Thymus (tissue), 11 donors: ENCODE data around the gene MS4A13. TPM values are rescaled to one million over a fixed set of nuclear protein-coding genes. Genes with fewer than 3 reads are reported as not detected.
"Not testable (repeated sequence)": the region's sequence is repeated elsewhere in the genome, so short reads cannot be mapped to it uniquely, and the experiment has no call there.

Experiments used
- DNase-seq, 9 donors: peaks; one replicate each; pipeline ENCODE4 v3.0.0-alpha.2; 2013; ENCODE audit warnings: low spot score in 9 of 9, low read depth in 6 of 9, missing footprints in 1 of 9
- H3K27ac ChIP-seq, 2 donors: one replicate each; pipeline ENCODE4 v1.5.1; 2013; ENCODE audit warnings: control low read depth in 1 of 2, low read depth in 1 of 2, low read length in 1 of 2, mild to moderate bottlenecking in 1 of 2, moderate library complexity in 1 of 2
- H3K27me3 ChIP-seq, 2 donors: one replicate each; pipeline ENCODE4 v1.5.1; 2013; ENCODE audit warnings: low read length in 1 of 2; ENCODE audit not compliant: control insufficient read depth in 2 of 2, insufficient read depth in 1 of 2
- H3K36me3 ChIP-seq, 2 donors: one replicate each; pipeline ENCODE4 v1.5.1; 2013; ENCODE audit warnings: low read length in 1 of 2, mild to moderate bottlenecking in 1 of 2, moderate library complexity in 1 of 2; ENCODE audit not compliant: control insufficient read depth in 2 of 2, insufficient read depth in 2 of 2
- H3K4me1 ChIP-seq, 2 donors: one replicate each; pipeline ENCODE4 v1.5.1; 2013; ENCODE audit warnings: low read length in 2 of 2; ENCODE audit not compliant: control insufficient read depth in 2 of 2, insufficient read depth in 2 of 2
- H3K4me3 ChIP-seq, 2 donors: one replicate each; pipeline ENCODE4 v1.5.1; 2013; ENCODE audit warnings: low read length in 2 of 2, control low read depth in 1 of 2, mild to moderate bottlenecking in 1 of 2
- H3K9me3 ChIP-seq, 2 donors: one replicate each; pipeline ENCODE4 v1.5.1; 2013; ENCODE audit warnings: low read length in 1 of 2, mild to moderate bottlenecking in 1 of 2; ENCODE audit not compliant: control insufficient read depth in 2 of 2, insufficient read depth in 1 of 2
- WGBS: extraction: QIAGEN DNeasy Blood & Tissue Kit; methylation state at CpG from one replicate; pipeline ENCODE4 v1.1.7; 2013; 5-methylcytosine and 5-hydroxymethylcytosine counted together
- polyA plus RNA-seq: library from polyadenylated mRNA; stranded (reverse); fragments of 200-250 nt; gene quantifications from one replicate; pipeline ENCODE4 v1.2.3, GENCODE V29; 2013
- total RNA-seq: library from RNA; stranded (reverse); fragments of 120-200 nt; gene quantifications from one replicate; pipeline ENCODE4 v1.2.4, GENCODE V29; 2013
- donor health status: healthy.

MS4A13 gene
- total and polyA plus RNA-seq, 2 donors: not detected

DNA sequence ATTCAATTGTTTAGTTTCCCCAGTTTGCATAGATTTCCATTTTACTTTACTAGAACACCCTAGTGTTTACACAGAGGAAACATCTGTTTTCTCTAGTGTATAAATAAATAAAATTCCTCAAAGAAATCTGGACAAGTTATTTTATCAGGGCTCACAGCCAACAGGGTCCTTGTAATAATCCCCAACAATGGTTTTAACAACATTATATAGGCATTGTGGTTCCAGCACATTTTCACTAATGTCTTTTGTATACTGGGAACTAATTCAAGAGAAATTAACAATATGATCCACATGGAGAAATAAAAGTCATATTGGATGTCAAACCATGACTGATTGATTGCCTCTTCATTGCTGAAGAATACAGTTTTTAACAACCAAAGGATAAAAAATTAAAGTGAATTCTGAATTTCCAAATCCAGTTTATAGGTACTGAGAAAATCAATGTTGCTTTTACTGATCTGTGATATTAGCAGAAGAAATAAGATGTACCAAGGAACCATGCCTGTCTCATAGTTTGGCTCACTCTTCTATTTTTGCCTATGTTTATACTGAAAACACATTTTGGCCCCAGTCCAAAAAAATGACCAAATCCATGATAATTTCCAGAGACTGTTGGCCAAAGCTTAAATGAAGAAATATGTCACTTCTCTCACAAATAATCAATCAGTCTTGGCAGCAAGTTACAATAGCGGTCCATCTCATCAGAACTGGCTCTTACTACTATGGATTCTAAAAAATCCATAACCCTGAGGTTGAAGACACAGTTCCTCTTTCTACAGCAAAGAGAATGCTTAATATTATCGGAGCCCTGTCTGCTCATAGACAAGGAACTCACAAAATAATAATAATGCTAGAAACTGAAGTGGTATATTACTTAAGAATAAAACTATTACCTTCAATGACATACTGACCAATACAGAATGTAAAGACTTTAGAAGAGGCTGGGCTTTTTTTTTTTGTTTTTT is 1.4 kb upstream of the MS4A13 start:
- no peaks in the 10 kb centered on the region for H3K9me3 ChIP-seq
- H3K27me3 ChIP-seq: no peaks in the 10 kb centered on the region
- no peak for DNase-seq
- WGBS: 69% methylated on average over 2 of the region's 2 CpGs
- H3K36me3 ChIP-seq: no peaks in the 10 kb centered on the region
- H3K4me1 ChIP-seq: no peaks in the 10 kb centered on the region
- H3K27ac ChIP-seq: no peak overlapping the region
- H3K4me3 ChIP-seq: no peak overlapping the region

DNA sequence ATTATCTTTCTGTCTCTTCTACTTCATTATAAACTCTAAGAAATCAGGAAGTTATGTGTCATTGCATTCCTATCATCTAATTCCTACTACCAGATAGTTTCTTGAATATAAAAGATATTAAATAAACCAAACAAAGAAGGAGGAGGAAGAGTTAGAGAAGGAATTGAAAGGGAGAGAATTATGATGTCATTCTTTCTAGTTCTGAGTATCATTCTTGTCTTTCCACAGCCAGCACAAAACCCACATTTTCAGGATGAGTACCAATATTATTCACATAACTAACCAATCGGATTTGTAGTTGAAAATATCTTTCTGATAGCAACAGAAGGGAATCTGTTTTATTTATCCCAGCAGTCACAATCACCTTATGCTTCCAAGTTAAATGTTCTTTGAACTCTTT is 13.3 kb downstream of the MS4A13 start:
- DNase-seq: no peak
- H3K4me1 ChIP-seq: no peaks in the 10 kb centered on the region
- H3K4me3 ChIP-seq: no peak overlapping the region
- no peaks in the 10 kb centered on the region for H3K36me3 ChIP-seq
- no peak overlapping the region for H3K27ac ChIP-seq
- no peaks in the 10 kb centered on the region for H3K9me3 ChIP-seq
- no peaks in the 10 kb centered on the region for H3K27me3 ChIP-seq
- 91% methylated on average over 1 of the region's 1 CpG for WGBS

DNA sequence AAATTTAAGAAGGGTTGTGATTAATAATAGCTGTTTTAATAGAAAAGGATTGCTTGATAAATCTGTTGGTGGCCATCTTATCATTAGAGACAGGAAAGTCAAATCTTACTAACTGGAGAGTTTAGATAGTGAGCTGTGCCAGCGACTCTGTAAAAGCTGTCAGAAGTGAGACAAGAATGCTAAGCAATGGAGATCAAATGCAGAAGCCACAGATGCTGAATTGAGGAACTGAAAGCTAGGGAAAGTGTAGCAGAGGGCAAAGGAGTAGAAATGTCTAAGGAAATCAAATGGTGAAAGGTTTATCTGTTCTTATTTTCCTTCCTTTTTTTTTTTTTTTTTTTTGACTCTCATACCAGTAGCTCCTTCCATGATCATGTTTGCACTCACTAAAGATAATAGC is 13.7 kb downstream of the MS4A13 start:
- H3K27ac ChIP-seq: no peak overlapping the region
- H3K4me1 ChIP-seq: no peaks in the 10 kb centered on the region
- no peaks in the 10 kb centered on the region for H3K27me3 ChIP-seq
- H3K4me3 ChIP-seq: no peak overlapping the region
- WGBS: 3% methylated on average over 1 of the region's 1 CpG
- no peaks in the 10 kb centered on the region for H3K36me3 ChIP-seq
- H3K9me3 ChIP-seq: no peaks in the 10 kb centered on the region
- peak in 1 of 9 donors; percentile 9 for DNase-seq

DNA sequence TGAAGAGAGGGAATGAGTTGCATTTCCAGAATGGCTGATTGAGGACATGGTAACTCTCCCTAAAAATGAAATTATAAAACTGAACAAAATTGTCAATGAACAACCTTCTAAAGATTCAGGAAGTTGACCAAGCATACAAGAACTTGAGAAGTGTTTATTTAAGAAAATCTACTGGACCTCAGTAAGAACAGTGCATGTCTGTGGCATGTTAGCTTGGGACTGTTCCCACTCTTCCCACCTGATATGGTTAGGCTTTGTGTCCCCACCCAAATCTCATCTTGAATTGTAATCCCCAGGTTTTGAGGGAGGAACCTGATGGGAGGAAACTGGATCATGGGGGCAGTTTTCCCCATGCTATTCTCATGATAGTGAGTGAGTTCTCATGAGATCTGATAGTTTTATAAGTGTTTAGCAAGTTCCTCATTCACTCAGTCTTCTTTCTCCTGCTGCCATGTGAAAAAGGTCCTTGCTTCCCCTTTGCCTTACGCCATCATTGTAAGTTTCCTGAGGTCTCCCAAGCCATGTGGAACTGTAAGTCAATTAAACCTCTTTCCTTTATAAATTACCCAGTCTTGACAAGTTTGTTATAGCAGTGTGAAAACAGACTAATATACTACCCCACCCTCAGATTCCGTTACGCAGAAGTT is 15.4 kb downstream of the MS4A13 start:
- Histone ChIP-seq H3K4me1 (no peaks in the 10 kb centered on the region), H3K4me3 (no peak overlapping the region), H3K27ac (no peak overlapping the region), H3K27me3 (no peaks in the 10 kb centered on the region), H3K9me3 (no peaks in the 10 kb centered on the region), H3K36me3 (no peaks in the 10 kb centered on the region)
- WGBS: 98% methylated on average over 3 of the region's 3 CpGs
- DNase-seq: no peak

DNA sequence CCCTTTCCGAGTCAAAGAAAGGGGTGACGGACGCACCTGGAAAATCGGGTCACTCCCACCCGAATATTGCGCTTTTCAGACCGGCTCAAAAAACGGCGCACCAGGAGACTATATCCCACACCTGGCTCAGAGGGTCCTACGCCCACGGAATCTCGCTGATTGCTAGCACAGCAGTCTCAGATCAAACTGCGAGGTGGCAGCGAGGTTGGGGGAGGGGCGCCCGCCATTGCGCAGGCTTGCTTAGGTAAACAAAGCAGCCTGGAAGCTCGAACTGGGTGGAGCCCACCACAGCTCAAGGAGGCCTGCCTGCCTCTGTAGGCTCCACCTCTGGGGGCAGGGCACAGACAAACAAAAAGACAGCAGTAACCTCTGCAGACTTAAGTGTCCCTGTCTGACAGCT is 17.2 kb downstream of the MS4A13 start:
- not testable (repeated sequence) for H3K27me3 ChIP-seq, H3K9me3 ChIP-seq, H3K4me1 ChIP-seq, H3K27ac ChIP-seq, H3K4me3 ChIP-seq, DNase-seq, H3K36me3 ChIP-seq
- WGBS: 92% methylated on average over 18 of the region's 18 CpGs

DNA sequence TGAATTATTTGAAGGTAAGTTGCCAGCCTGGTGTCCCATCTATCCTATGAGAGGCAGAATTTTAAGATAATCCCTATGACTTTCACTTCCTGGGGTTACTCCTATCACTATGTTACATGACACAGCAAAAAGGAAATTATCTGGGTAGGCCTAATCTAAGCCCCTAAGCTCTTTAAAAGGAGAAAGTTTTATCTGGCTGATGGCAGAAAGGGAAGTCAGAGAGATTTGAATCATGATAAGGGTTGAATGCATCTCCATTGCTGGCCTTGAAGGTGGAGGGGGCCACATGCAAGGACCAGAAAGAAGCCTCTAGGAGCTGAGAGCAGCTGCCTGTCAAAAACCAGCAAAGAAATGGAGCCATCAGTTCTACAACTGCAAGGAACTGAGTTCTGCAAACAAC is 23.4 kb downstream of the MS4A13 start:
- H3K4me1 ChIP-seq, H3K27ac ChIP-seq, H3K9me3 ChIP-seq, H3K36me3 ChIP-seq, DNase-seq, H3K4me3 ChIP-seq, H3K27me3 ChIP-seq: not testable (repeated sequence)

DNA sequence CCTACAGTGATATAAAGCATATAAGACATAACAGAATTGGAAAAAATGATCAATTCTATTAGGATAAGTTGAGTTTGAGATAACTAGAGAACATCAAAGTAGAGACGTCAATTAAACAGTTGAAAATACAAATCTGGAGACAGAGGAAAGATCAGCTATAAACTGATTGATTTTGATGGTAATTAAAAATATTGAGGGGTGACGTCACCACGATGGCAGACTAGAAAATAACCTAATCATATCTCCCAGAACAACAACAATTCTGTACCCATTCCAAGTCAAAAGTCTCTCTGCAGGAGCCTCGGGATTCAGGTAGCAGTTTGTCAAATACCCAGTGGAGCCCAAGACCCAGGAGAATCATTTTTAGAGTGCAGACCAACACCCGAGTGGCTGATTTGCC is 28.9 kb downstream of the MS4A13 start:
- Histone ChIP-seq H3K27ac (no peak overlapping the region), H3K4me1 (no peaks in the 10 kb centered on the region), H3K36me3 (no peaks in the 10 kb centered on the region), H3K9me3 (no peaks in the 10 kb centered on the region), H3K4me3 (no peak overlapping the region), H3K27me3 (no peaks in the 10 kb centered on the region)
- no peak for DNase-seq
- WGBS: 96% methylated on average over 5 of the region's 5 CpGs

DNA sequence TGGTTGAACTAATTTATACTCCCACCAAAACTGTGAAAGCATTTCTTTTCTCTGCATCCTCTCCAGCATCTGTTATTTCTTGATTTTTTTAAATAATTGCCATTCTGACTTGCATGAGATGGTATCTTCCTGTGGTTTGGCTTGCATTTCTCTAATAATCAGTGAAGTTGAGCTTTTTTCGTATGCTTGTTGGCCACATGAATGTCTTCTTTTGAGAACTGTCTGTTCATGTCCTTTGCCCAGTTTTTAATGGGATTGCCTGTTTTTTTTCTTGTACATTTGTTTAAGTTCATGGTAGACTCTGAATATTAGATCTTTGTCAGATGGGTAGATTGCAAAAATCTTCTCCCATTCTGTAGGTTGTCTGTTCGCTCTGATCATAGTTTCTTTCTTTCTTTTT is 46.1 kb downstream of the MS4A13 start:
- Histone ChIP-seq H3K9me3 (no peaks in the 10 kb centered on the region), H3K27ac (no peak overlapping the region), H3K4me3 (no peak overlapping the region), H3K4me1 (no peaks in the 10 kb centered on the region), H3K27me3 (no peaks in the 10 kb centered on the region), H3K36me3 (no peaks in the 10 kb centered on the region)
- 48% methylated on average over 2 of the region's 2 CpGs for WGBS
- DNase-seq: no peak

DNA sequence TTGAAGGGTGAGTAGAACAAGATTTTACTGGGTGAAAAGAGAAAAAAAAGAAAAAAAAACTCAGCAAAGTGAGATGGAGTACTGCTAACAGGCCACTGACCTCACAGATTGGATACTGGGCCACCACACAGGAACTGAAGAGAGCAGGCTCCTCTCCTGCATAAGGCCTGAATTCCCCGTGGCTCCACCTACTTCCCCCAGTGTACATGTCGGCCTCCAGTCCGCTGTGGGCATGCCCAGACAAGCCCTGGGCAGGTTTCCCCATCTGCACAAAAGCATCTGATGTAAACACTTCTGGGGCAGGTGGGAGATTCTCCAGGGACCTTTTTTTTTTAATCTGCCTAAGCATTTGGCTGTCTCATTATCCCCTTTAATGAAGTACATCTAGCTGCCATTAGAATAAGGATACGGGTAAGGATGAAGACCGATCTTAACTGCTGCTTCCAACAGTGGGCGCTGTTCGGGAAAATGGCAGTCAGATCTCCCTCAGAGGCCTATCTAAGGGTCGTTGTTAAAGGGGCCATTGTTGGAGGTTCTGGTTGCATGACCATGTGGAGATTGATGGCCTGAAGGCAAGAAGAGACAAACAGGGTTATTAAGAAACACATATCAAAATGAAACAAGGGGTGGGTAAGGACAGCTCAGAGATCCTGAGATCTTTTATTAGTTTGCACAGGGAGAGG is 48.5 kb downstream of the MS4A13 start:
- Histone ChIP-seq H3K4me1 (no peaks in the 10 kb centered on the region), H3K9me3 (no peaks in the 10 kb centered on the region), H3K36me3 (no peaks in the 10 kb centered on the region), H3K27me3 (no peaks in the 10 kb centered on the region), H3K4me3 (no peak overlapping the region), H3K27ac (no peak overlapping the region)
- DNase-seq: no peak
- WGBS: 76% methylated on average over 8 of the region's 8 CpGs
